Astrocyte (in vitro differentiated cells and primary cell): ENCODE data around the gene BAG3. TPM values are rescaled to one million over a fixed set of nuclear protein-coding genes. Genes with fewer than 3 reads are reported as not detected.

Experiments used
- DNase-seq: peaks from one replicate; pipeline ENCODE4 v3.0.0-alpha.2; 2010; ENCODE audit warnings: low read depth
- FAIRE-seq: peaks from 2 replicates; lab custom pipeline; 2011; peaks lifted over from hg19 to GRCh38; lab: Jason Lieb, UNC
- H2AFZ ChIP-seq: 2 replicates; pipeline ENCODE4 v1.6.0; 2012; ENCODE audit warnings: low read depth, low read length, inconsistent platforms
- H3K27ac ChIP-seq: 2 replicates; pipeline ENCODE4 v1.5.1; 2011; ENCODE audit warnings: low read depth, low read length, inconsistent platforms
- H3K27me3 ChIP-seq: 2 replicates; pipeline ENCODE4 v1.6.0; 2011; ENCODE audit warnings: low read length, inconsistent platforms; ENCODE audit not compliant: insufficient read depth
- H3K36me3 ChIP-seq: 2 replicates; pipeline ENCODE4 v1.5.1; 2011; ENCODE audit warnings: low read length, inconsistent platforms; ENCODE audit not compliant: insufficient read depth
- H3K4me1 ChIP-seq: 2 replicates; pipeline ENCODE4 v1.5.1; 2011; ENCODE audit warnings: low read length, inconsistent platforms; ENCODE audit not compliant: insufficient read depth
- H3K4me2 ChIP-seq: 2 replicates; pipeline ENCODE4 v1.6.0; 2012; ENCODE audit warnings: low read length, inconsistent platforms
- H3K4me3 ChIP-seq: 2 replicates; pipeline ENCODE4 v1.5.1; 2011; ENCODE audit warnings: low read depth, mild to moderate bottlenecking, low read length, inconsistent platforms; ENCODE audit not compliant: insufficient read depth
- H3K79me2 ChIP-seq: 2 replicates; pipeline ENCODE4 v1.6.0; 2012; ENCODE audit warnings: mild to moderate bottlenecking, low read length, inconsistent platforms; ENCODE audit not compliant: insufficient read depth
- H3K9ac ChIP-seq: 2 replicates; pipeline ENCODE4 v1.6.0; 2012; ENCODE audit warnings: mild to moderate bottlenecking, low read length, inconsistent platforms
- H3K9me3 ChIP-seq: 2 replicates; pipeline ENCODE4 v1.5.1; 2012; ENCODE audit warnings: low read depth, mild to moderate bottlenecking, low read length, inconsistent platforms; ENCODE audit not compliant: insufficient read depth
- H4K20me1 ChIP-seq: 2 replicates; pipeline ENCODE4 v1.6.0; 2012; ENCODE audit warnings: low read length, inconsistent platforms; ENCODE audit not compliant: insufficient read depth
- H3K27ac Mint-ChIP-seq: one replicate; pipeline ENCODE4 v1.8.0; 2021; ENCODE audit warnings: mild to moderate bottlenecking, mixed read lengths; ENCODE audit not compliant: unreplicated experiment
- H3K27me3 Mint-ChIP-seq: one replicate; pipeline ENCODE4 v1.8.0; 2021; ENCODE audit warnings: low read depth, mixed read lengths; ENCODE audit not compliant: unreplicated experiment
- H3K36me3 Mint-ChIP-seq: one replicate; pipeline ENCODE4 v1.8.0; 2021; ENCODE audit warnings: low read depth, mixed read lengths; ENCODE audit not compliant: unreplicated experiment
- H3K4me1 Mint-ChIP-seq: one replicate; pipeline ENCODE4 v1.8.0; 2021; ENCODE audit warnings: low read depth, mixed read lengths; ENCODE audit not compliant: unreplicated experiment
- H3K4me3 Mint-ChIP-seq: one replicate; pipeline ENCODE4 v1.8.0; 2021; ENCODE audit warnings: mild to moderate bottlenecking, moderate library complexity, mixed read lengths; ENCODE audit not compliant: unreplicated experiment
- H3K9me3 Mint-ChIP-seq: one replicate; pipeline ENCODE4 v1.8.0; 2021; ENCODE audit warnings: mild to moderate bottlenecking, mixed read lengths; ENCODE audit not compliant: unreplicated experiment
- EZH2 ChIP-seq: IDR thresholded peaks from 2 replicates; pipeline ENCODE4 v1.6.1; 2012; ENCODE audit warnings: mild to moderate bottlenecking, low read length, inconsistent platforms; ENCODE audit not compliant: insufficient read depth
- total RNA-seq: library from RNA; stranded (reverse); gene quantifications from 2 replicates; pipeline ENCODE4 v1.2.1, GENCODE V29; 2021
- TF ChIP-seq, protein P1 (sequence below): IDR thresholded peaks from 2 replicates; pipeline ENCODE4 v1.5.1; 2011; ENCODE audit warnings: low read depth, mild to moderate bottlenecking, inconsistent platforms, low read length, moderate library complexity; ENCODE audit not compliant: insufficient read depth

BAG3 gene
- total RNA-seq, 1 donor from 2014 or later, result 71.6 TPM

DNA sequence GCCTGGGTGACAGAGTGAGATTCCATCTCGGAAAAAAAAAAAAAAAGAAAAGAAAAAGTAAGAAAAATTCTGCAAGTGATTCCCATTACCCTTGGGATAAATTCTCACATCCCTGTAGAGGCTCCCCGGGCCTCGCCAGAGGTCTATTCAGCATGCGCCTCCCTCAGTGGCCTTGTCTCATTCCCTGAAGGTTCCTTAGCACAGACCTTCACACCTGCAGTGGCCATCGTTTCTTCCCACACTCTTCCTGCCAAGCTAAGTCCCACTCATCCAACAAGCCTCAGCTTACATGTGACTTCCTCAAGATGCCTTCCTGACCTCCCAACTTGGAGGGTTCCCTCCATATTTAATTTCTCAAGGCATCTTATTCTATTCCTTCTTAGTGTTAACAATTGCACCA lies 20.9 kb upstream of the BAG3 start:
- H3K9ac ChIP-seq, result no peak overlapping the region
- H3K79me2 ChIP-seq, result no peaks in the 10 kb centered on the region
- TF ChIP-seq EZH2, result no peak
- TF ChIP-seq, protein P1, sequence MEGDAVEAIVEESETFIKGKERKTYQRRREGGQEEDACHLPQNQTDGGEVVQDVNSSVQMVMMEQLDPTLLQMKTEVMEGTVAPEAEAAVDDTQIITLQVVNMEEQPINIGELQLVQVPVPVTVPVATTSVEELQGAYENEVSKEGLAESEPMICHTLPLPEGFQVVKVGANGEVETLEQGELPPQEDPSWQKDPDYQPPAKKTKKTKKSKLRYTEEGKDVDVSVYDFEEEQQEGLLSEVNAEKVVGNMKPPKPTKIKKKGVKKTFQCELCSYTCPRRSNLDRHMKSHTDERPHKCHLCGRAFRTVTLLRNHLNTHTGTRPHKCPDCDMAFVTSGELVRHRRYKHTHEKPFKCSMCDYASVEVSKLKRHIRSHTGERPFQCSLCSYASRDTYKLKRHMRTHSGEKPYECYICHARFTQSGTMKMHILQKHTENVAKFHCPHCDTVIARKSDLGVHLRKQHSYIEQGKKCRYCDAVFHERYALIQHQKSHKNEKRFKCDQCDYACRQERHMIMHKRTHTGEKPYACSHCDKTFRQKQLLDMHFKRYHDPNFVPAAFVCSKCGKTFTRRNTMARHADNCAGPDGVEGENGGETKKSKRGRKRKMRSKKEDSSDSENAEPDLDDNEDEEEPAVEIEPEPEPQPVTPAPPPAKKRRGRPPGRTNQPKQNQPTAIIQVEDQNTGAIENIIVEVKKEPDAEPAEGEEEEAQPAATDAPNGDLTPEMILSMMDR, result no peak
- H4K20me1 ChIP-seq, result no peaks in the 10 kb centered on the region
- Mint-ChIP-seq H3K9me3 (no peaks in the 10 kb centered on the region), H3K4me3 (no peak overlapping the region), H3K4me1 (peaks cover 1% of the 10 kb centered on the region), H3K27ac (no peak overlapping the region), H3K36me3 (no peaks in the 10 kb centered on the region), H3K27me3 (peaks cover 6% of the 10 kb centered on the region)
- FAIRE-seq, result no peak
- no peaks in the 10 kb centered on the region for H3K9me3 ChIP-seq
- H3K27ac ChIP-seq, result no peak overlapping the region
- H3K4me3 ChIP-seq, result no peak overlapping the region
- DNase-seq, result no peak
- no peaks in the 10 kb centered on the region for H3K4me1 ChIP-seq
- H3K4me2 ChIP-seq, result no peak overlapping the region
- no peaks in the 10 kb centered on the region for H3K27me3 ChIP-seq
- H3K36me3 ChIP-seq, result no peaks in the 10 kb centered on the region
- H2AFZ ChIP-seq, result no peak overlapping the region

DNA sequence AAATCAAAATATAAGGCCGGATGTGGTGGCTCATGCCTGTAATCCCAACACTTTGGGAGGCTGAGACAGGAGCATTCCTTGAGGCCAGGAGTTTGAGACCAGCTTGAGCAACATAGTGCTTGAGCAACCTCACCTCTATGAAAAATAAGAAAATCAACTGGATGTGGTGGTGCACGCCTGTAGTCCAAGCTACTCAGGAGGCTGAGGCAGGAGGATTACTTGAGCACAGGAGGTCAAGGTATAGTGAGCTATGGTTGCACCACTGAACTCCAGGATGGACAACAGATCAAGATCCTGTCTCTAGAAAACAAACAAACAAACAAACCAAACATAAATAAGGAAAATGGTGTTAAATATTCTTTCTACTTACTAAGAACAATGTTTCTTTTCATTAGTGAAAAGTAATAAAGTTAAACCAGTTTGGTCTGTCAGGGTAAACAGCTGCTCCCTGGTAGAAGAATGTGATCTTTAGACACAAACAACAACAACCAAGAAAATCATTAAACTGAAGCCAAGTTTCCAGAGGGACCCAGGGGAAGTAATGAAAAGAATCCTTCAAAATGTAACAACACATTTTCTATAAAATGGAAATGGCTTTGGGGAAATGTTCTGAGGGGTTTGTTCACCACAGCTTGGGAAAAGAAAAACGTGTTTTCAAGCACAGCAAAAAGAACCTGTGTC lies 17.5 kb upstream of the BAG3 start:
- Mint-ChIP-seq H3K4me3 (no peak overlapping the region), H3K27me3 (peaks cover 3% of the 10 kb centered on the region), H3K9me3 (no peaks in the 10 kb centered on the region), H3K36me3 (no peaks in the 10 kb centered on the region), H3K27ac (no peak overlapping the region), H3K4me1 (peaks cover 1% of the 10 kb centered on the region)
- H3K79me2 ChIP-seq, result no peaks in the 10 kb centered on the region
- no peaks in the 10 kb centered on the region for H3K27me3 ChIP-seq
- FAIRE-seq, result no peak
- H3K9me3 ChIP-seq, result no peaks in the 10 kb centered on the region
- TF ChIP-seq EZH2, result no peak
- TF ChIP-seq, protein P1, result no peak
- no peaks in the 10 kb centered on the region for H3K4me1 ChIP-seq
- no peak overlapping the region for H2AFZ ChIP-seq
- no peak overlapping the region for H3K4me2 ChIP-seq
- DNase-seq, result no peak
- H4K20me1 ChIP-seq, result no peaks in the 10 kb centered on the region
- no peak overlapping the region for H3K9ac ChIP-seq
- H3K36me3 ChIP-seq, result no peaks in the 10 kb centered on the region
- H3K4me3 ChIP-seq, result no peak overlapping the region
- H3K27ac ChIP-seq, result no peak overlapping the region

DNA sequence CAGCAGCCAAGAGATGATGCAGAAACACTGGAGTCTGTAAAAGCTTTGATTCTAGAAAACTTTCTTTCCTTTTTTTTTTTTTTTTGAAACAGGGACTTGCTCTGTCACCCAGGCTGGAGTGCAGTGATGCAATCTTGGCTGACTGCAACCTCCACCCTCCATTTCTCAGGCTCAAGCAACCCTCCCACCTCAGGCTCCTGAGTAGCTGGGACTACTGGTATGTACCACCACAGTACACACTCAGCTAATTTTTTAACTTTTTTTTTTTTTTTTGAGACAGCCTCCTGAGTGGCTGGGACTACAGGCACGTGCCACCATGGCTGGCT lies 17.0 kb upstream of the BAG3 start:
- H3K4me2 ChIP-seq, result no peak overlapping the region
- no peak overlapping the region for H3K9ac ChIP-seq
- H3K36me3 ChIP-seq, result no peaks in the 10 kb centered on the region
- Mint-ChIP-seq H3K36me3 (no peaks in the 10 kb centered on the region), H3K4me1 (peaks cover 1% of the 10 kb centered on the region), H3K9me3 (no peaks in the 10 kb centered on the region), H3K4me3 (no peak overlapping the region), H3K27me3 (peaks cover 3% of the 10 kb centered on the region), H3K27ac (no peak overlapping the region)
- H3K27ac ChIP-seq, result no peak overlapping the region
- FAIRE-seq (no peak), DNase-seq (no peak)
- no peak overlapping the region for H2AFZ ChIP-seq
- no peaks in the 10 kb centered on the region for H4K20me1 ChIP-seq
- H3K79me2 ChIP-seq, result no peaks in the 10 kb centered on the region
- H3K4me1 ChIP-seq, result no peaks in the 10 kb centered on the region
- H3K4me3 ChIP-seq, result no peak overlapping the region
- no peaks in the 10 kb centered on the region for H3K27me3 ChIP-seq
- H3K9me3 ChIP-seq, result no peaks in the 10 kb centered on the region
- TF ChIP-seq, protein P1, result no peak
- TF ChIP-seq EZH2, result no peak
